HL-60 (cell line): ENCODE measurements around the gene PLEKHD1.
"Not testable (repeated sequence)": the region's sequence is repeated elsewhere in the genome, so short reads cannot be mapped to it uniquely, and the experiment has no call there.

Experiments used
- POLR2AphosphoS5 ChIP-seq: IDR thresholded peaks from 2 replicates; pipeline ENCODE4 v1.6.1; 2012; ENCODE audit warnings: low read depth
- TF ChIP-seq, protein P1 (sequence below): IDR thresholded peaks from one replicate; pipeline ENCODE4 v1.5.1; 2011; ENCODE audit warnings: low read length, control low read depth, inconsistent platforms; ENCODE audit not compliant: insufficient read depth

DNA sequence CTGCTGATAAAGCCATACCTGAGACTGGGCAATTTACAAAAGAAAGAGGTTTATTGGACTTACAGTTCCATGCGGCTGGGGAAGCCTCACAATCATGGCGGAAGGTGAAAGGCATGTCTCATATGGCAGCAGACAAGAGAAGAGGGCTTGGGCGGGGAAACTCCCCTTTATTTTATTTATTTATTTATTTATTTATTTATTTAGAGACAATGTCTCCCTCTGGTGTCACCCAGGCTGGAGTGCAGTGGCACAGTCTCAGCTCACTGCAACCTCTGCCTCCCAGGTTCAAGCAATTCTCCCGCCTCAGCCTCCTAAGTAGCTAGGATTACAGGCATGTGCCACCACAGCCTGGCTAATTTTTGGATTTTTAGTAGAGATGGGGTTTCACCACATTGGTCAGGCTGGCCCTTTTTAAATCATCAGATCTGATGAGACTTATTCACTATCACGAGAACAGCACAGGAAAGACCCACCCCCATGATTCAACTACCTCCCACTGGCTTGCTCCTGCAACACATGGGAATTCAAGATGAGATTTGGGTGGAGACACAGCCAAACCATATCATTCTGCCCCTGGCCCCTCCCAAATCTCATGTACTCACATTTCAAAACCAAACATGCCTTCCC is 7.6 kb upstream of the PLEKHD1 start:
- TF ChIP-seq, protein P1, sequence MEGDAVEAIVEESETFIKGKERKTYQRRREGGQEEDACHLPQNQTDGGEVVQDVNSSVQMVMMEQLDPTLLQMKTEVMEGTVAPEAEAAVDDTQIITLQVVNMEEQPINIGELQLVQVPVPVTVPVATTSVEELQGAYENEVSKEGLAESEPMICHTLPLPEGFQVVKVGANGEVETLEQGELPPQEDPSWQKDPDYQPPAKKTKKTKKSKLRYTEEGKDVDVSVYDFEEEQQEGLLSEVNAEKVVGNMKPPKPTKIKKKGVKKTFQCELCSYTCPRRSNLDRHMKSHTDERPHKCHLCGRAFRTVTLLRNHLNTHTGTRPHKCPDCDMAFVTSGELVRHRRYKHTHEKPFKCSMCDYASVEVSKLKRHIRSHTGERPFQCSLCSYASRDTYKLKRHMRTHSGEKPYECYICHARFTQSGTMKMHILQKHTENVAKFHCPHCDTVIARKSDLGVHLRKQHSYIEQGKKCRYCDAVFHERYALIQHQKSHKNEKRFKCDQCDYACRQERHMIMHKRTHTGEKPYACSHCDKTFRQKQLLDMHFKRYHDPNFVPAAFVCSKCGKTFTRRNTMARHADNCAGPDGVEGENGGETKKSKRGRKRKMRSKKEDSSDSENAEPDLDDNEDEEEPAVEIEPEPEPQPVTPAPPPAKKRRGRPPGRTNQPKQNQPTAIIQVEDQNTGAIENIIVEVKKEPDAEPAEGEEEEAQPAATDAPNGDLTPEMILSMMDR: not testable (repeated sequence)
- not testable (repeated sequence) for TF ChIP-seq POLR2AphosphoS5
